ENCODE measurements around the gene PLXND1.

GRCh38 chr3:129592381-129593131 is 13.9 kb downstream of the PLXND1 start:
- TF ChIP-seq GATA3 (IDR thresholded peaks at IDR 0.05; ENCODE audit: low read depth, low read length) (no peak), GATA2 (IDR thresholded peaks at IDR 0.05; ENCODE audit: low read depth, low read length) (no peak)
